ENCODE results near the gene GPR180. TPM values are rescaled to one million over a fixed set of nuclear protein-coding genes. Genes with fewer than 3 reads are reported as not detected.

GPR180 gene
- total RNA-seq, 1 experiment from 2014 or later = 4.0 TPM

DNA sequence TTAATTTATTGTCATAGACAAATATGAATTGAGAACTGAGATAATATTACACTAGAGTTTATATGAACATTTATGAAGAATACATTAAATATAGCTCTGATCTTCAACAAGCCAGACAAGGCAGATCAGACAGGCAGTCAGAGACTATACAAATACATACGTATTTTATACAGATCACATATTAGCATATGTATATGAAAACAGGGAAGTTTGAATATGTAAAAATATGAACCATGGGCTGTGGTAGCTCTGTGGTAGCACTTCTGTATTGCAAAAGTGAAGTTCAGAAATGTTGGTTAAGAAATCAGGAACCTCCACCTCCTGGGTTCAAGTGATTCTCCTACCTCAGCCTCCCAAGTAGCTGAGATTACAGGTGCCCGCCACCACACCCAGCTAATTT lies 20.7 kb downstream of the GPR180 start:
- no peaks in the 10 kb centered on the region for H3K27me3 ChIP-seq (ENCODE audit: insufficient read depth, low read depth)
- no peak overlapping the region for H2AFZ ChIP-seq
- no peaks in the 10 kb centered on the region for H3F3A ChIP-seq (ENCODE audit: insufficient read depth, low read depth)
- intact Hi-C loops (cut with micrococcal nuclease; ENCODE audit: unreplicated experiment) = loop anchor here (5.0 kb wide), 2 partner anchors 535 to 780 kb away; no protein-coding TSS in a partner anchor
- 0 out of 2 replicates have a peak, but pooled peaks cover under 1% of the 10 kb centered on the region for H3K36me3 ChIP-seq (ENCODE audit: low read depth)
- no TSS peak for BruUV-seq (replicated peaks)
- H3K79me2 ChIP-seq (ENCODE audit: low read depth) = no peaks in the 10 kb centered on the region
- DNase-seq = no peak
- no peak overlapping the region for H3K4me2 ChIP-seq
- H4K20me1 ChIP-seq (ENCODE audit: insufficient read depth) = no peaks in the 10 kb centered on the region
- H3K9me2 ChIP-seq (ENCODE audit: insufficient read depth) = no peaks in the 10 kb centered on the region
- no peak overlapping the region for H3K4me3 ChIP-seq
- H3K4me1 ChIP-seq (replicated peaks; ENCODE audit: insufficient read depth) = no peaks in the 10 kb centered on the region
- H3K27ac ChIP-seq = no peak overlapping the region
- no peaks in the 10 kb centered on the region for H3K9me3 ChIP-seq (ENCODE audit: insufficient read depth, low read depth)
- TF ChIP-seq EZH2 (IDR thresholded peaks at IDR 0.05; ENCODE audit: low read depth) = no peak
- TF ChIP-seq, protein P1, sequence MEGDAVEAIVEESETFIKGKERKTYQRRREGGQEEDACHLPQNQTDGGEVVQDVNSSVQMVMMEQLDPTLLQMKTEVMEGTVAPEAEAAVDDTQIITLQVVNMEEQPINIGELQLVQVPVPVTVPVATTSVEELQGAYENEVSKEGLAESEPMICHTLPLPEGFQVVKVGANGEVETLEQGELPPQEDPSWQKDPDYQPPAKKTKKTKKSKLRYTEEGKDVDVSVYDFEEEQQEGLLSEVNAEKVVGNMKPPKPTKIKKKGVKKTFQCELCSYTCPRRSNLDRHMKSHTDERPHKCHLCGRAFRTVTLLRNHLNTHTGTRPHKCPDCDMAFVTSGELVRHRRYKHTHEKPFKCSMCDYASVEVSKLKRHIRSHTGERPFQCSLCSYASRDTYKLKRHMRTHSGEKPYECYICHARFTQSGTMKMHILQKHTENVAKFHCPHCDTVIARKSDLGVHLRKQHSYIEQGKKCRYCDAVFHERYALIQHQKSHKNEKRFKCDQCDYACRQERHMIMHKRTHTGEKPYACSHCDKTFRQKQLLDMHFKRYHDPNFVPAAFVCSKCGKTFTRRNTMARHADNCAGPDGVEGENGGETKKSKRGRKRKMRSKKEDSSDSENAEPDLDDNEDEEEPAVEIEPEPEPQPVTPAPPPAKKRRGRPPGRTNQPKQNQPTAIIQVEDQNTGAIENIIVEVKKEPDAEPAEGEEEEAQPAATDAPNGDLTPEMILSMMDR (conservative IDR thresholded peaks at IDR 0.05) = no peak
- CTCF ChIA-PET = no interaction called here
- POLR2A ChIA-PET (ENCODE audit: unreplicated experiment) = interaction anchor here (0.6 kb wide), 1 partner anchor 14 kb away, joined by 3 read pairs; no protein-coding TSS in a partner anchor

DNA sequence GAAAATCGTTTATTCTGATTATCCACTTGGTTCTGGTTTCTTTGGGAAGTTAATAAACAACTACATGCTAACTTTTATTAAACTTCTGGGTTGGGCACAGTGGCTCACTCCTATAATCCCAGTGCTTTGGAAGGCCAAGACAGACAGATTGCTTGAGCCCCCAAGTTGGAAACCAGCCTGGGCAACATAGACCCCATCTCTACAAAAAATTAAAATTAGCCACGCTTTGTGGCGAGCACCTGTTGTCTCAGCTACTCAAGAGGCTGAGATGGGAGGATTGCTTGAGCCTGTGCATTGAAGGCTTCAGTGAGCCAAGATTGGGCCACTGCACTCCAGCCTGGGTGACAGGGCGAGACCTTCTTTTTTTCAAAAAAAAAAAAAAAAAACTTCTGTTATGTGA lies 21.7 kb downstream of the GPR180 start:
- Histone ChIP-seq H3K9me3 (ENCODE audit: insufficient read depth, low read depth) (no peaks in the 10 kb centered on the region), H3K4me2 (no peak overlapping the region), H3K4me1 (replicated peaks; ENCODE audit: insufficient read depth) (no peaks in the 10 kb centered on the region), H3K9me2 (ENCODE audit: insufficient read depth) (no peaks in the 10 kb centered on the region), H3K79me2 (ENCODE audit: low read depth) (no peaks in the 10 kb centered on the region), H2AFZ (no peak overlapping the region), H3K4me3 (no peak overlapping the region), H3K27me3 (ENCODE audit: insufficient read depth, low read depth) (no peaks in the 10 kb centered on the region), H4K20me1 (ENCODE audit: insufficient read depth) (no peaks in the 10 kb centered on the region), H3F3A (ENCODE audit: insufficient read depth, low read depth) (no peaks in the 10 kb centered on the region), H3K36me3 (ENCODE audit: low read depth) (0 out of 2 replicates have a peak, but pooled peaks cover 4% of the 10 kb centered on the region), H3K27ac (no peak overlapping the region)
- ChIA-PET CTCF (no interaction called here), POLR2A (ENCODE audit: unreplicated experiment) (no interaction called here)
- intact Hi-C loops (cut with micrococcal nuclease; ENCODE audit: unreplicated experiment) = loop anchor here (5.0 kb wide), 2 partner anchors 534 to 779 kb away; no protein-coding TSS in a partner anchor
- no peak for DNase-seq
- no TSS peak for BruUV-seq (replicated peaks)
- TF ChIP-seq EZH2 (IDR thresholded peaks at IDR 0.05; ENCODE audit: low read depth) = no peak
- TF ChIP-seq, protein P1 (conservative IDR thresholded peaks at IDR 0.05) = no peak

DNA sequence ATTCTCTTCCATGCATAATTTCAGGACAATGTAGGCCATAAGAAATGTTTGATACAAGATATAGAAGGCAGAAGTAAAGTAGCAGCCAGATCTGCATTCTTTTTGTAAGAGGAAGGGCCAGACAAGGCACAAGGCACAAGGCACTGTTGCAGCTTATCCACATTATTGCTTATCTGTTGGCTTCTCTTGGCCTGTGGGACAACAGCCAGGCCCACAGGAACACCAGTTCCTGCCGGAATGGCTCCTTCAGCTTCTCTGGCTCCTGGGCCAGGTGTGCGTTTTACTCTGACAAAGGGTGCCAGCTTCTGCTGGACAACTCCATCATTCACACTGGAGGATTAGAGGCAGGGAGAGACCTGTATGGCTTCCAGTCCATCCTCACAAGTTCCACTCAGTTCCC lies 29.2 kb downstream of the GPR180 start:
- TF ChIP-seq EZH2 (IDR thresholded peaks at IDR 0.05; ENCODE audit: low read depth) = no peak
- TF ChIP-seq, protein P1 (conservative IDR thresholded peaks at IDR 0.05) = no peak
- no peaks in the 10 kb centered on the region for H3F3A ChIP-seq (ENCODE audit: insufficient read depth, low read depth)
- H3K4me1 ChIP-seq (replicated peaks; ENCODE audit: insufficient read depth) = no peaks in the 10 kb centered on the region
- no peak overlapping the region for H3K4me2 ChIP-seq
- no peak overlapping the region for H2AFZ ChIP-seq
- no peaks in the 10 kb centered on the region for H3K79me2 ChIP-seq (ENCODE audit: low read depth)
- DNase-seq = no peak
- H3K27ac ChIP-seq = no peak overlapping the region
- no peak overlapping the region for H3K4me3 ChIP-seq
- H3K9me2 ChIP-seq (ENCODE audit: insufficient read depth) = no peaks in the 10 kb centered on the region; the same call in 1 of the 2 replicates
- H3K36me3 ChIP-seq (ENCODE audit: low read depth) = peaks cover 4% of the 10 kb centered on the region; the same call in 1 of the 2 replicates
- CTCF ChIA-PET = no interaction called here
- POLR2A ChIA-PET (ENCODE audit: unreplicated experiment) = no interaction called here
- H3K27me3 ChIP-seq (ENCODE audit: insufficient read depth, low read depth) = no peaks in the 10 kb centered on the region
- no TSS peak for BruUV-seq (replicated peaks)
- intact Hi-C loops (cut with micrococcal nuclease; ENCODE audit: unreplicated experiment) = no loop called here
- H3K9me3 ChIP-seq (ENCODE audit: insufficient read depth, low read depth) = no peaks in the 10 kb centered on the region
- H4K20me1 ChIP-seq (ENCODE audit: insufficient read depth) = no peaks in the 10 kb centered on the region

All from PC-9 (cell line).